Lower leg skin (tissue), 4 donors: ENCODE results near the gene ATP11B. TPM values are rescaled to one million over a fixed set of nuclear protein-coding genes. Genes with fewer than 3 reads are reported as not detected.

Experiments used
- DNase-seq, 2 donors: peaks; one replicate each; pipeline ENCODE4 v3.0.0-alpha.2; 2019; ENCODE audit warnings: low spot score in 2 of 2
- H3K4me3 ChIP-seq: fragments of 200-600 bp; sonication (generic); 2 replicates; pipeline ENCODE4 v1.5.1; 2017; ENCODE audit warnings: mild to moderate bottlenecking, low read depth; ENCODE audit not compliant: poor library complexity, severe bottlenecking
- CTCF ChIP-seq, 3 donors: fragments of 450-650 bp; IDR thresholded peaks; one replicate each; pipeline ENCODE4 v1.5.1; 2016; ENCODE audit warnings: antibody characterized with exemption in 3 of 3, mild to moderate bottlenecking in 3 of 3, moderate library complexity in 2 of 3
- POLR2A ChIP-seq, 2 donors: fragments of 450-650 bp; IDR thresholded peaks; one replicate each; pipeline ENCODE4 v1.6.1; 2016 to 2017; ENCODE audit warnings: antibody characterized with exemption in 2 of 2, mild to moderate bottlenecking in 1 of 2, moderate library complexity in 1 of 2
- WGBS, 2 donors: methylation state at CpG; one replicate each; pipeline ENCODE4 v1.1.5; 2018; 5-methylcytosine and 5-hydroxymethylcytosine counted together
- intact Hi-C: fragments of 100-400 bp; cut with DNase I; formaldehyde crosslinking; loops from one replicate; pipeline ENCODE4 v1.15.0; 2023; ENCODE audit warnings: low total_unique reads
- total RNA-seq, 4 donors: library from RNA; depleted of rRNA; stranded (reverse); fragments of >200 nt; gene quantifications; one replicate each; pipeline ENCODE4 v1.1.0, GENCODE V29; 2016

ATP11B gene
- total RNA-seq, 4 donors from 2014 or later = 109 to 148 (median 116) TPM

GRCh38 chr3:182925330-182925943, 132.1 kb downstream of the ATP11B start:
- intact Hi-C loops = no loop called here
- DNase-seq = peak in 1 of 2 donors; percentile 43
- TF ChIP-seq POLR2A (IDR thresholded peaks at IDR 0.05) = no peak
- no peak for TF ChIP-seq CTCF (IDR thresholded peaks at IDR 0.05)
- WGBS, 2 donors = 32 to 46% methylated on average over 4 of the region's 4 CpGs
- H3K4me3 ChIP-seq = no peak overlapping the region

- H3K4me3 ChIP-seq = no peak overlapping the region
- no peak for DNase-seq
- TF ChIP-seq POLR2A (IDR thresholded peaks at IDR 0.05) (no peak), CTCF (IDR thresholded peaks at IDR 0.05) (no peak)
- WGBS, 2 donors = 88 to 90% methylated on average over 3 of the region's 3 CpGs
- intact Hi-C loops = no loop called here
Observed at GRCh38 chr3:182925944-182926337, 132.6 kb downstream of the ATP11B start.

DNA sequence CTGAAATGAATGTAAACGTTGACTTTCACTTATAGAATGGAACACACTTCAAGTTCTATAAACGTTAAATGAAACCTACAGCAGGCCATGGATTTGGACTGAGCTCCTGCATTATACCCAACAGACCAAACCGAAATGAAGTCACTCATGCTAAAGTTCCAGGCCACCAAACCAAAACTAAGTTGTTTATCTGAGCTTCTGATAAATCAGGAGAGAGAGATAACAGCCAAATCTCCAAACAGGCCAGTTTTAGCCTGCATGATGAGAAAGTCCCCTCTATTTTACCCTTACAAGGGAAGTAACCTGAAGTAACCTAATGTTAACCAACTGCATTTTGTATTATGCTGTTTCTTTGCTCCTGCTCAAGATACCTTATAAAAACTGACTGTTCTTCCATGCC, 142.5 kb downstream of the ATP11B start:
- no peak overlapping the region for H3K4me3 ChIP-seq
- WGBS, 2 donors = 77 to 84% methylated on average over 3 of the region's 3 CpGs
- no peak for DNase-seq
- TF ChIP-seq CTCF (IDR thresholded peaks at IDR 0.05) = no peak
- TF ChIP-seq POLR2A (IDR thresholded peaks at IDR 0.05) = no peak
- intact Hi-C loops = no loop called here

- no peak overlapping the region for H3K4me3 ChIP-seq
- intact Hi-C loops = no loop called here
- TF ChIP-seq POLR2A (IDR thresholded peaks at IDR 0.05) (no peak), CTCF (IDR thresholded peaks at IDR 0.05) (no peak)
- no peak for DNase-seq
- WGBS, 2 donors = 91 to 93% methylated on average over 4 of the region's 4 CpGs
Observed at GRCh38 chr3:182936239-182936917, 143.1 kb downstream of the ATP11B start.

- intact Hi-C loops = no loop called here
- DNase-seq = no peak
- 85 to 89% methylated on average over 1 of the region's 1 CpG for WGBS, 2 donors
- no peak for TF ChIP-seq POLR2A (IDR thresholded peaks at IDR 0.05)
- TF ChIP-seq CTCF (IDR thresholded peaks at IDR 0.05) = no peak
- H3K4me3 ChIP-seq = no peak overlapping the region
Observed at GRCh38 chr3:182936918-182937285, 143.6 kb downstream of the ATP11B start.
